ENCODE results near the gene GLB1L3. TPM values are rescaled to one million over a fixed set of nuclear protein-coding genes. Genes with fewer than 3 reads are reported as not detected.

The GLB1L3 gene
- total RNA-seq, 4 donors from 2014 or later = not detected

- no peak overlapping the region for H3K4me3 ChIP-seq
- no peak for DNase-seq
- H3K4me1 ChIP-seq = peaks cover 27 to 47% of the 10 kb centered on the region in 2 donors
- no peak for TF ChIP-seq POLR2A (IDR thresholded peaks at IDR 0.05)
- TF ChIP-seq CTCF (IDR thresholded peaks at IDR 0.05 in 4 of 5, conservative IDR thresholded peaks at IDR 0.05 in 1 of 5) = no peak
- no peak for ATAC-seq
- in situ Hi-C loops (cut with MboI; ENCODE audit: low sequenced_read_pairs in 4 of 4) (no loop called here), intact Hi-C loops (cut with DNase I; ENCODE audit: low total_unique reads) (no loop called here)
- no peaks in the 10 kb centered on the region for H3K9me3 ChIP-seq
- H3K27me3 ChIP-seq = no peaks in the 10 kb centered on the region
- H3K36me3 ChIP-seq = peaks cover 0 to under 1% of the 10 kb centered on the region in 2 donors
- H3K27ac ChIP-seq = no peak overlapping the region
Observed at GRCh38 chr11:134230339-134230738, 45.8 kb upstream of the GLB1L3 start.

GRCh38 chr11:134231958-134232659 is 44.1 kb upstream of the GLB1L3 start:
- H3K4me3 ChIP-seq = no peak overlapping the region
- in situ Hi-C loops (cut with MboI; ENCODE audit: low sequenced_read_pairs in 4 of 4) (no loop called here), intact Hi-C loops (cut with DNase I; ENCODE audit: low total_unique reads) (no loop called here)
- peaks cover 11 to 29% of the 10 kb centered on the region in 2 donors for H3K4me1 ChIP-seq
- no peak overlapping the region for H3K27ac ChIP-seq
- no peaks in the 10 kb centered on the region for H3K9me3 ChIP-seq
- H3K27me3 ChIP-seq = no peaks in the 10 kb centered on the region
- no peak for ATAC-seq
- no peak for DNase-seq
- H3K36me3 ChIP-seq = peaks cover 0 to 13% of the 10 kb centered on the region in 2 donors
- TF ChIP-seq CTCF (IDR thresholded peaks at IDR 0.05 in 4 of 5, conservative IDR thresholded peaks at IDR 0.05 in 1 of 5) (no peak), POLR2A (IDR thresholded peaks at IDR 0.05) (no peak)

- DNase-seq (no peak), ATAC-seq (no peak)
- Histone ChIP-seq H3K27ac (no peak overlapping the region), H3K36me3 (peaks cover 0 to 13% of the 10 kb centered on the region in 2 donors), H3K9me3 (no peaks in the 10 kb centered on the region), H3K4me3 (no peak overlapping the region), H3K4me1 (peaks cover 6 to 19% of the 10 kb centered on the region in 2 donors), H3K27me3 (no peaks in the 10 kb centered on the region)
- in situ Hi-C loops (cut with MboI; ENCODE audit: low sequenced_read_pairs in 4 of 4) = no loop called here
- TF ChIP-seq CTCF (IDR thresholded peaks at IDR 0.05 in 4 of 5, conservative IDR thresholded peaks at IDR 0.05 in 1 of 5) (no peak), POLR2A (IDR thresholded peaks at IDR 0.05) (no peak)
- intact Hi-C loops (cut with DNase I; ENCODE audit: low total_unique reads) = no loop called here
Observed at GRCh38 chr11:134233729-134234179, 42.4 kb upstream of the GLB1L3 start.

- peaks cover 0 to 30% of the 10 kb centered on the region in 2 donors for H3K36me3 ChIP-seq
- no peaks in the 10 kb centered on the region for H3K27me3 ChIP-seq
- no peak overlapping the region for H3K4me3 ChIP-seq
- no peaks in the 10 kb centered on the region for H3K9me3 ChIP-seq
- H3K27ac ChIP-seq = no peak overlapping the region
- no peak for ATAC-seq
- TF ChIP-seq POLR2A (IDR thresholded peaks at IDR 0.05) (no peak), CTCF (IDR thresholded peaks at IDR 0.05 in 4 of 5, conservative IDR thresholded peaks at IDR 0.05 in 1 of 5) (no peak)
- intact Hi-C loops (cut with DNase I; ENCODE audit: low total_unique reads) (no loop called here), in situ Hi-C loops (cut with MboI; ENCODE audit: low sequenced_read_pairs in 4 of 4) (no loop called here)
- peaks cover 0 to 13% of the 10 kb centered on the region in 2 donors for H3K4me1 ChIP-seq
- no peak for DNase-seq
Observed at GRCh38 chr11:134235399-134235798, 40.8 kb upstream of the GLB1L3 start.

Measured in gastrocnemius medialis (tissue), 4 donors.